GM21717 (cell line): ENCODE measurements around the gene GPC6.
"Not testable (repeated sequence)": the region's sequence is repeated elsewhere in the genome, so short reads cannot be mapped to it uniquely, and the experiment has no call there.

ENCODE experiments used
- ATAC-seq: cut with Tn5 transposase; IDR thresholded peaks from one replicate; pipeline ENCODE4 v1.9.1; 2021; ENCODE audit warnings: mild to moderate bottlenecking, moderate library complexity; ENCODE audit not compliant: unreplicated experiment

GPC6 gene

GRCh38 chr13:93226623-93227279 is at the start of gene GPC6:
Gene GPC6 (plus strand): TSS chr13:93226807.
- ATAC-seq = no peak

GRCh38 chr13:93180356-93180969 is 46.1 kb upstream of the GPC6 start:
- ATAC-seq = no peak

DNA sequence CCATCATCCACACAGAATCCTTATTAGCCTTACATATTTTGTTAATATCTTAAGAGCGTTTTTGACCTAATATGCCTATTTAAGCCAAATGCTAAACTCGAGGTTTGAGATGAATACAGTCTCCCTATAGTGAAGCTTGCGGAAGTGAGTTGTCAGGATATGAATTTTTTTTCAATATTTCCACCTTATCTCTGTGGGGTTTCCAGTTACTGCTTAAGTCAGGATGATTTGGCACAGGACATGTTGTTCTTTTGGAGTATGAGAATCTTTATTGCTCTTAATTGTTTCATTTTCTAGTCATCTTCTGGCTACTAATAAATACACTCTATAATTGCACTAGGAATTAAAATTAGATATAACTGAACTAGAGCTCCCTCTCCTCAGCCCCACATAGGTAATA is 44.2 kb upstream of the GPC6 start:
- ATAC-seq = no peak

GRCh38 chr13:93183302-93183701 is 43.3 kb upstream of the GPC6 start:
- no peak for ATAC-seq

GRCh38 chr13:93190006-93190405 is 36.6 kb upstream of the GPC6 start:
- no peak for ATAC-seq

DNA sequence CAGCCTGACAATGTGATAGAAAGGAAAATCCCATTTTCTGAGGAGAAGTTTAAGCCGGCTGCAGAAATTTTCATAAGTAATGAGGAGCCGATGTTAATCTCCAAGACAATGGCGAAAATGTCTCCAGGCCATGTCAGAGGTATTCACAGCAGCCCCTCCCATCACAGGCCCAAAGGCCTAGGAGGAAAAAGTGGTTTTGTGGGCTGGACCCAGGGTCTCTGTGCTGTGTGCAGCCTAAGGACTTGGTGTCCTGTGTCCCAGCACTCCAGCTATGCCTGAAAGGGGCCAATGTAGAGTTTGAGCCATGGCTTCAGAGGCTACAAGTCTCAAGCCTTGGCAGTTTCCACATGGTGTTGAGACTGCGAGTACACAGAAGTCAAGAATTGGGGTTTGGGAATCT is 32.9 kb upstream of the GPC6 start:
- ATAC-seq = no peak

GRCh38 chr13:93199856-93200255 is 26.8 kb upstream of the GPC6 start:
- no peak for ATAC-seq

DNA sequence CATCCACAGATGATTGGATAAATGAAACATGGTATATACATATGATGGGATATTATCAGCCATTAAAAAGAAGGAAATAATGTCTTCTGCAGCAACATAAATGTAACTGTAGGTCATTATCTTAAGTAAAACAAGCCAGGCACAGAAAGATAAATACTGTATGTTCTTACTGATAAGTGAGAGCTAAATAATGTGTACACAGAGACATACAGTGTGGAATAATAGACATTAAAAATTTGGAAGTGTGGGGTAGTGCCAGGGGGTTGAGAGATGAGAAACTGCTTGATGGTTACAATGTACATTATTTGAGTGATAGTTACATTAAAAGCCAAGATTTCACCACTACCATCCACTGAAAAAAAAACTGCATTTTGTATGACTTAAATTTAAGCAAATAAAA is 26.0 kb upstream of the GPC6 start:
- ATAC-seq = no peak

DNA sequence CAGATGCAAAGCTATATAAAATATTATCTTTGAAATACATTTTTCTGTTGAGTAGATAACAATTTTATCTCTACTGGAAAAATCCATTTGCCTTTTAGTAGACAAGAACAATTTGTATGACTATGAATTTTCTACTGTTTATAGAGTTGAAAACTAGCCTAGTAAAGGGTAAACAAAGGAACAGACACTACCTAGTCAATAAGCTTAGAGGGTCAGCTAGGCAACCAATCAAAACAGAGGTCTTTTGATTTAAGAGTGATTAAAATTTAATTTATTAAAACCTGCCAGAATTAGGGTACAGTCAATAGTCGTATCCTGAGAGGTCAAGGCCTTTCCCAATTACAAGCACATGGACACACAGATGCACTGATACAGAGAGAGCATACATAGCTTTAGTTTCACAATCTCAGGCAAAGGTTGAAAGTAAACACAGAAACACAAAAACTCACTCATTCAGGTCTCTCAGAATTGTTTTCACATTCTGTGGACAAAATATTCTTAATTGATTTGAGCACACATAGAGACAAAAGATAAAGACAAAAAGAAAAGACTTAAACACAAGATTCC is 24.5 kb upstream of the GPC6 start:
- ATAC-seq = no peak

DNA sequence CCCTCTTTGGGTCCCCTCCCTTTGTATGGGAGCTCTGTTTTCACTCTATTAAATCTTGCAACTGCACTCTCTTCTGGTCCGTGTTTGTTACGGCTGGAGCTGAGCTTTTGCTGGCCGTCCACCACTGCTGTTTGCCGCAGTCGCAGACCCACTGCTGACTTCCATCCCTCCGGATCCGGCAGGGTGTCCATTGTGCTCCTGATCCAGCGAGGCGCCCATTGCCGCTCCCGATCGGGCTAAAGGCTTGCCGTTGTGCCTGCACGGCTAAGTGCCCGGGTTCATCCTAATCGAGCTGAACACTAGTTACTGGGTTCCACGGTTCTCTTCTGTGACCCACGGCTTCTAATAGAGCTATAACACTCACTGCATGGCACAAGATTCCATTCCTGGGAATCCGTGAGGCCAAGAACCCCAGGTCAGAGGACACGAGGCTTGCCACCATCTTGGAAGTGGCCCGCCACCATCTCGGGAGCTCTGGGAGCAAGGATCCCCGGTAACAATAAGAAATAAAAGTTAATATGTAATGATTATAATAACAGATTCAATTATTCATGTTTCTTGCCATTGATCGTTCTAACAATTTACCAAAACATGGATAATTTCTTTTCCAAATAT is 19.7 kb upstream of the GPC6 start:
- ATAC-seq = not testable (repeated sequence)

DNA sequence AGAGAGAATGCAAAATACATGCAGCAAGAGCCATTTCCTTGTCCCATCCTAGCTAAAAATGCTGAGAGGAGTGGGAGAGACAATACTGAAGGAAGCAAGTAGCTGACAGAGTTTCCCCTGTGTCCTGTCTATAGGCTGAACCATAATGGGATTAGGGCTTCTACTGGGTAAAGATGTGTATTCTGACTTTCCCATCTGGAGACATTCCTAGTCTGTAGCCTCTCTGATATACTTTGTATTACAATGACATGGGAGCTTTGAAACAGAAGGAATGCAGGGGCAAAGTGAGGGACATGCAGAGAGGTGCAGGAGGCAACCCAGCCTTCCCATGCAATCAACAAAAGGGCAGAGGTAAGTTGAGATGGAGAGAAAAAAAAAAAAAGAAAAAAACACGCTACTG is 10.5 kb upstream of the GPC6 start:
- ATAC-seq = no peak

DNA sequence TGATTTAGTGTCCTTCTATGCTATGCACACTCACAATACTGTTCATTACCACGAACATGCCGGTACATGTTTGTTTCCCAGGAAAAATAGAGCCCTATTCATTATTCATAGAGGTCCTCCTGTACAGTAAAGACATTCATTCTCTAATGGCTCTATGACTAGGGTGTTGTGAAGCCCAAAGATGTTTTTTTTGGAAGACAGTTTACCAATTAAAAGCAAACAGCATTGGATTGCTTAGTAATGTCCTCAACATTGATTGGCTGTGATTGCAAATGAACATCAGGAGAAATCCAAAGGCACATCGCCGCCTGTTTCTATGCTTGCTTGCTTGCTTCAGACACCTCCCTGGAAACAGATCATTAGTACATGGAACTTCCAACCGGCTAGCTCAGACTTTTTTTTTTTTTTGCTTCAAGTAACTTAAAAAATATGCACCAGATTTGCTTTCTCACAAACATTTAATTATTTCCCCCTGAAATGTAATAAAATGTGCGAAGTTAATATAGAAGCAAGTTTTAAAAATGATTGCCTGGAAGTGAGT is 8.8 kb upstream of the GPC6 start:
- no peak for ATAC-seq

GRCh38 chr13:93218583-93218982 is 8.0 kb upstream of the GPC6 start:
- no peak for ATAC-seq

DNA sequence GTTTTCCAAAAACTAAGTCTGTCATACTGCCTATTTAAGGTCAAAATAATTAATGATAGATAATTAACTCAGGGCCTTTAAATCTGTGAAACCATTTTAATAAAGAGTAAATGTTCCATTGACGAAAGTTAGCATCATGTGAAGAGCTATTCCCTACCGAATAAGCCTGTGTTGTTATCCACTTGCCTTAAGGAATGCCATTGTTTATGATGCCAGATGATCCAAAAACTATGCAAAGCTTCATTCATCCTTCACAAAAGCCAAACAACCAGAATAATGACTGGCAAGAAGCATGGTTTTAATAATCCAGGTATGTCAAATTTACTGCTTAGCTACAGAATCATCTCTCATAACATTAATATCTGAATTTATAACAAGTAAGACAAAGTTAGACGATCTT is 6.5 kb upstream of the GPC6 start:
- no peak for ATAC-seq

- no peak for ATAC-seq
Observed at GRCh38 chr13:93222976-93223375, 3.6 kb upstream of the GPC6 start.

- no peak for ATAC-seq
Observed at GRCh38 chr13:93224535-93224934, 2.1 kb upstream of the GPC6 start.

DNA sequence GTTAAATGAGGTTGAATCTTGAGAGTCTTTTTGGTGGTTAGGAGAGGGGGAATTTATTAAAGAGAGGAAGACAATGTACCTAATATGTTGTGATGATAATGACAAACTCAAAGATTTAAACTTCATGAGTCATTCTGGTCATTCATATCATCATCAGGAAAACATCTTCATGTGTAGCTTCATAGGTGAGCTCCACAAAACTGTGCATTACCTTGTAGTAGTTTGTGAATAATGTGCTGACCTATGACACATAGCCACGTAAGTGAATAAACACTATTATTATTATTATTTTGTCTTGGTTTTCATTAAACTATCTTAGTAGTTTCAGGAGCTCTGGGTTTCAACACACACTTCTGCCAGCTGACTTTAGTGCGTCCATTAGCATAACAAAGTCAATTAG is 997 bp upstream of the GPC6 start:
- ATAC-seq = no peak

GRCh38 chr13:93226065-93226622 is 463 bp upstream of the GPC6 start:
- ATAC-seq = no peak

- no peak for ATAC-seq
Observed at GRCh38 chr13:93227280-93227877, 772 bp downstream of the GPC6 start.

DNA sequence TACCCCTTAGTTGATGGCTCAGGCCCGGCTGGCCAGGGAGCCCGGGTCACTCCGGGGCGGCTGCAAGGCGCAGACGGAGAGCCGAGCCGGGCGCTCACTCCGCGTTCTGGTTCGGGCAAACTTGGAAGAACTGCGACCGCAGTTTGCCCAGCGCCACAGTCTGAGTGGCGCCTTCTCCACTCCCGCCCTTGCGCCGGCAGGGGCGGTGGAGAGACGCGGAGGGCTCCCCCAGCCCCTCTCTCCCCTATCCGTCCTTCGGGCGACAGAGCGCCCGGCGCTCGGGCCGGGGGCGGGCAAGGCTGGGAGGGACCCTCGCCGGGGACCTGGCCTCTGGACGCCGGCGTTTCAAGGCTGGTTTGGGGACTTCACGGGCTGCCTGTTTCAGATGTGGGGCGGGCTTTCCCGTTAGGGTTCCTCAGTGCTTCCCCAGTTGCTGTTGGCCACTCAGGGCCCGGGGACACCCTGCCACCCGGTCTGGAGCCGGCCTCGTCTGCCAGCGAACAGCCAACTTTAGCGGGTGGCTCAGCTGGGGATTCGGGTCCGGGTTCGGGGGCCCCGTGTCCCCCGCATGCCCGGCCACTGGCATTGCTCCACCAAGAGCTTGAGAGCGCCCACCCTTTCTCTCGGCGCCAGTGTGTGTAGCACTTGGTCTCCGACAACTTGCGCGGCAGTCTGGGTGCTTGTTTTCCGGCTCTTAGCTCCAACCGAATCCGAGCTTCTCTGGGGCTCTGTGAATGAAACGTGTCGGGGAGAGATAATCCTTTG is 1.5 kb downstream of the GPC6 start:
- no peak for ATAC-seq

DNA sequence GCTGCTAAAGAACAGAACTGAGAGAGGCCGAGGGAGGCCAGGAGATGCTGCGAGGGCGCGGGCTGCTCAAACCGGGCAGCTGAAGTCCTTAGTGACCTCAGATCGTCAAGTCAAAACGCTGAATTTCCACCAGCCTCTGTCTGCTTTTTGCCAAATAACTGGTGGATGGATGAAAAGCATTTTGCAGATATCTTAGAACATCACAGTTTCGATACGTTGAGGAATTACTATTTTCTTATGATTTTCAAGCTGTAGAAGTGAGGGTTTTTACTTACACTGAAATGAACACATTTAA is 2.0 kb downstream of the GPC6 start:
- ATAC-seq = no peak
